Kidney (tissue), 14 donors: ENCODE measurements around the gene EVC2. TPM values are rescaled to one million over a fixed set of nuclear protein-coding genes. Genes with fewer than 3 reads are reported as not detected.

Source experiments
- DNase-seq, 5 donors: peaks; one replicate each; pipeline ENCODE4 v3.0.0-alpha.2; 2013 to 2020
- FAIRE-seq: peaks from 2 replicates; lab custom pipeline; 2012; peaks lifted over from hg19 to GRCh38; lab: Jason Lieb, UNC
- H3K27ac ChIP-seq, 2 donors: one replicate each; pipeline ENCODE4 v1.7.0; 2013; ENCODE audit warnings: low read depth in 2 of 2, low read length in 2 of 2, inconsistent platforms in 1 of 2
- H3K27me3 ChIP-seq: one replicate; pipeline ENCODE4 v1.7.1; 2013; ENCODE audit warnings: low read length, inconsistent platforms; ENCODE audit not compliant: control insufficient read depth, insufficient read depth
- H3K36me3 ChIP-seq, 3 donors: one replicate each; pipeline versions ENCODE4 v1.7.0 to v1.7.1; 2013; ENCODE audit warnings: low read length in 3 of 3, control low read depth in 1 of 3, inconsistent platforms in 1 of 3; ENCODE audit not compliant: insufficient read depth in 3 of 3, control insufficient read depth in 2 of 3
- H3K4me1 ChIP-seq, 3 donors: one replicate each; pipeline versions ENCODE4 v1.7.0 to v1.7.1; 2013; ENCODE audit warnings: low read length in 3 of 3, inconsistent platforms in 1 of 3, low read depth in 1 of 3; ENCODE audit not compliant: control insufficient read depth in 2 of 3, insufficient read depth in 2 of 3
- H3K4me3 ChIP-seq, 3 donors: one replicate each; pipeline versions ENCODE4 v1.7.0 to v1.8.1; 2013; ENCODE audit warnings: low read length in 3 of 3, control low read depth in 1 of 3, inconsistent platforms in 1 of 3
- H3K9ac ChIP-seq, 3 donors: one replicate each; pipeline versions ENCODE4 v1.7.0 to v1.7.1; 2013; ENCODE audit warnings: low read length in 3 of 3, control low read depth in 1 of 3, inconsistent platforms in 1 of 3
- H3K9me3 ChIP-seq, 3 donors: one replicate each; pipeline versions ENCODE4 v1.7.0 to v1.7.1; 2013; ENCODE audit warnings: low read length in 3 of 3, control low read depth in 1 of 3, inconsistent platforms in 1 of 3; ENCODE audit not compliant: control insufficient read depth in 2 of 3, insufficient read depth in 1 of 3
- CTCF ChIP-seq: IDR thresholded peaks from 3 replicates; pipeline ENCODE4 v1.5.1; 2012; ENCODE audit warnings: mild to moderate bottlenecking, moderate library complexity, borderline replicate concordance; ENCODE audit not compliant: insufficient read depth; ENCODE audit errors: extremely low read depth
- intact Hi-C: fragments of 100-400 bp; cut with DNase I; formaldehyde crosslinking; loops from one replicate; pipeline ENCODE4 v1.11.1; 2022
- polyA plus RNA-seq: library from polyadenylated mRNA; stranded (reverse); fragments of 350-450 nt; fragmentation: Illumina TruSeq; extraction: RNeasy Lipid Tissue Mini Kit (QIAGEN cat#74804); gene quantifications from one replicate; pipeline ENCODE4 v1.2.3, GENCODE V29; 2014; ENCODE audit warnings: low read depth, low replicate concordance; ENCODE audit not compliant: insufficient read depth
- total RNA-seq: library from RNA; stranded (reverse); fragmentation: NEBNext Ultra II Directional; extraction: Animal tissue kit (Norgen Biotek cat#: 25700); gene quantifications from one replicate; pipeline ENCODE4 v1.2.1, GENCODE V29; 2021
- donor health status: control.
- donor health status: control.
- donor health status: control.
- donor health status: control.
- donor health status: control.
- donor health status: DM: yes; HTN: yes; CAD: no.
- donor health status: Normal renal cell carcinoma (clear cell type).

The EVC2 gene
- total and polyA plus RNA-seq, 2 donors from 2014 or later, result 1.6 to 8.7 TPM

GRCh38 chr4:5661237-5661636 is 47.1 kb downstream of the EVC2 start:
- H3K27me3 ChIP-seq, result no peaks in the 10 kb centered on the region
- FAIRE-seq, result no peak
- no peaks in the 10 kb centered on the region for H3K4me1 ChIP-seq
- H3K36me3 ChIP-seq, result peaks cover 6 to 22% (median 13%) of the 10 kb centered on the region in 3 donors
- no peak overlapping the region for H3K4me3 ChIP-seq
- no peak overlapping the region for H3K27ac ChIP-seq
- no peak for TF ChIP-seq CTCF
- no peaks in the 10 kb centered on the region for H3K9me3 ChIP-seq
- DNase-seq, result no peak
- no peak overlapping the region for H3K9ac ChIP-seq
- intact Hi-C loops, result no loop called here

GRCh38 chr4:5660185-5660584 is 48.2 kb downstream of the EVC2 start:
- no peak for TF ChIP-seq CTCF
- Histone ChIP-seq H3K9ac (no peak overlapping the region), H3K36me3 (peaks cover 6 to 22% (median 11%) of the 10 kb centered on the region in 3 donors), H3K27me3 (no peaks in the 10 kb centered on the region), H3K27ac (no peak overlapping the region), H3K4me3 (no peak overlapping the region), H3K9me3 (no peaks in the 10 kb centered on the region), H3K4me1 (no peaks in the 10 kb centered on the region)
- intact Hi-C loops, result no loop called here
- no peak for FAIRE-seq
- DNase-seq, result no peak

- no peak for TF ChIP-seq CTCF
- Histone ChIP-seq H3K9me3 (no peaks in the 10 kb centered on the region), H3K9ac (no peak overlapping the region), H3K27me3 (no peaks in the 10 kb centered on the region), H3K36me3 (peaks cover 6 to 28% (median 11%) of the 10 kb centered on the region in 3 donors), H3K27ac (no peak overlapping the region), H3K4me3 (no peak overlapping the region), H3K4me1 (no peaks in the 10 kb centered on the region)
- no peak for FAIRE-seq
- no peak for DNase-seq
- intact Hi-C loops, result no loop called here
Measured at GRCh38 chr4:5658974-5659373, 49.4 kb downstream of the EVC2 start.

- FAIRE-seq (no peak), DNase-seq (peak in 1 of 5 donors; percentile 6)
- Histone ChIP-seq H3K27ac (no peak overlapping the region), H3K9me3 (no peaks in the 10 kb centered on the region), H3K4me3 (no peak overlapping the region), H3K9ac (no peak overlapping the region), H3K36me3 (peaks cover 3 to 16% (median 15%) of the 10 kb centered on the region in 3 donors), H3K4me1 (no peaks in the 10 kb centered on the region), H3K27me3 (no peaks in the 10 kb centered on the region)
- intact Hi-C loops, result no loop called here
- TF ChIP-seq CTCF, result no peak
Measured at GRCh38 chr4:5656415-5656814, 51.9 kb downstream of the EVC2 start.
